KMS-11 (cell line): ENCODE results near the gene LRRC45.

Source experiments
- H2AFZ ChIP-seq: fragments of 200-600 bp; sonication (generic); 2 replicates; pipeline ENCODE4 v1.6.1; 2016; ENCODE audit warnings: antibody characterized with exemption, mixed run types, low read depth
- H3K27ac ChIP-seq: fragments of 200-600 bp; sonication (generic); 2 replicates; pipeline ENCODE4 v1.6.1; 2016; ENCODE audit warnings: mild to moderate bottlenecking, mixed run types
- H3K27me3 ChIP-seq: fragments of 200-600 bp; sonication (generic); 2 replicates; pipeline ENCODE4 v1.6.1; 2017; ENCODE audit warnings: mild to moderate bottlenecking, low read depth, mixed run types, moderate library complexity; ENCODE audit not compliant: insufficient read depth
- H3K36me3 ChIP-seq: fragments of 200-600 bp; sonication (generic); 2 replicates; pipeline ENCODE4 v1.6.1; 2017; ENCODE audit warnings: mild to moderate bottlenecking, mixed run types; ENCODE audit not compliant: insufficient read depth
- H3K4me1 ChIP-seq: fragments of 200-600 bp; sonication (generic); 2 replicates; pipeline ENCODE4 v1.6.1; 2016; ENCODE audit warnings: mild to moderate bottlenecking, low read depth, mixed run types; ENCODE audit not compliant: poor library complexity, severe bottlenecking
- H3K4me2 ChIP-seq: fragments of 200-600 bp; sonication (generic); 2 replicates; pipeline ENCODE4 v1.7.0; 2016; ENCODE audit warnings: mild to moderate bottlenecking, mixed run types
- H3K4me3 ChIP-seq: fragments of 200-600 bp; sonication (generic); IDR thresholded peaks from 2 replicates; pipeline ENCODE4 v1.6.1; 2017; ENCODE audit warnings: low read depth, low read length, mixed read lengths; ENCODE audit not compliant: insufficient read depth
- H3K79me2 ChIP-seq: fragments of 200-600 bp; sonication (generic); 2 replicates; pipeline ENCODE4 v1.6.1; 2016; ENCODE audit warnings: low read depth, mixed run types; ENCODE audit not compliant: insufficient read depth
- H3K9ac ChIP-seq: fragments of 200-600 bp; sonication (generic); 2 replicates; pipeline ENCODE4 v1.6.1; 2016; ENCODE audit warnings: mild to moderate bottlenecking, mixed run types
- H4K20me1 ChIP-seq: fragments of 200-600 bp; sonication (generic); 2 replicates; pipeline ENCODE4 v1.6.1; 2016; ENCODE audit warnings: mild to moderate bottlenecking, mixed run types; ENCODE audit not compliant: insufficient read depth
- CTCF ChIP-seq: fragments of 200-600 bp; sonication (generic); conservative IDR thresholded peaks from 2 replicates; pipeline ENCODE4 v1.6.1; 2017; ENCODE audit warnings: low read depth, mild to moderate bottlenecking, antibody characterized with exemption, low read length, moderate library complexity, mixed read lengths

LRRC45 gene

GRCh38 chr17:82021107-82021899, 1.8 kb upstream of the LRRC45 start:
- H3K4me2 ChIP-seq, result peak overlapping the region; percentile 56
- H3K4me3 ChIP-seq, result no peak overlapping the region
- no peak overlapping the region for H3K27ac ChIP-seq
- H3K36me3 ChIP-seq, result no peaks in the 10 kb centered on the region
- peak overlapping the region; percentile 75; the same call in 1 of the 2 replicates for H3K9ac ChIP-seq
- H3K27me3 ChIP-seq, result no peaks in the 10 kb centered on the region
- peak; percentile 74 for TF ChIP-seq CTCF
- peaks cover 6% of the 10 kb centered on the region; the same call in 1 of the 2 replicates for H3K79me2 ChIP-seq
- H3K4me1 ChIP-seq, result peaks cover 6% of the 10 kb centered on the region
- H2AFZ ChIP-seq, result no peak overlapping the region
- no peaks in the 10 kb centered on the region for H4K20me1 ChIP-seq

- Histone ChIP-seq H3K27ac (peak overlapping the region; percentile 26; the same call in 1 of the 2 replicates), H3K4me2 (peak overlapping the region; percentile 56), H3K36me3 (no peaks in the 10 kb centered on the region), H3K9ac (peak overlapping the region; percentile 75), H3K4me3 (no peak overlapping the region), H3K79me2 (peaks cover 6% of the 10 kb centered on the region; the same call in 1 of the 2 replicates), H4K20me1 (no peaks in the 10 kb centered on the region), H2AFZ (peak overlapping the region; percentile 80; the same call in 1 of the 2 replicates), H3K27me3 (no peaks in the 10 kb centered on the region), H3K4me1 (peaks cover 6% of the 10 kb centered on the region)
- TF ChIP-seq CTCF, result no peak
These were observed 1.2 kb upstream of the LRRC45 start for GRCh38 chr17:82021900-82022309.

- H4K20me1 ChIP-seq, result no peaks in the 10 kb centered on the region
- TF ChIP-seq CTCF, result no peak
- H3K36me3 ChIP-seq, result no peaks in the 10 kb centered on the region
- H3K4me3 ChIP-seq, result peak within 1 kb of the TSS; percentile 22
- H3K9ac ChIP-seq, result peak within 1 kb of the TSS; percentile 75
- H2AFZ ChIP-seq, result peak within 1 kb of the TSS; percentile 80
- no peaks in the 10 kb centered on the region for H3K27me3 ChIP-seq
- H3K27ac ChIP-seq, result peak within 1 kb of the TSS; percentile 26
- peaks cover 6% of the 10 kb centered on the region for H3K4me1 ChIP-seq
- peak within 1 kb of the TSS; percentile 84 for H3K4me2 ChIP-seq
- peaks cover 6% of the 10 kb centered on the region; the same call in 1 of the 2 replicates for H3K79me2 ChIP-seq
These were observed 660 bp upstream of the LRRC45 start, which contains the start of gene CENPX for GRCh38 chr17:82022310-82022980. CENPX (minus strand) TSS chr17:82022878; CDS start chr17:82022861, 17 bp downstream.

- peak overlapping the region; percentile 84 for H3K4me2 ChIP-seq
- no peak overlapping the region for H3K27ac ChIP-seq
- H3K36me3 ChIP-seq, result no peaks in the 10 kb centered on the region
- TF ChIP-seq CTCF, result no peak
- H3K9ac ChIP-seq, result peak overlapping the region; percentile 64
- peak overlapping the region; percentile 22 for H3K4me3 ChIP-seq
- peak overlapping the region; percentile 76 for H2AFZ ChIP-seq
- no peaks in the 10 kb centered on the region for H4K20me1 ChIP-seq
- H3K27me3 ChIP-seq, result no peaks in the 10 kb centered on the region
- peaks cover 6% of the 10 kb centered on the region for H3K4me1 ChIP-seq
- H3K79me2 ChIP-seq, result peaks cover 6% of the 10 kb centered on the region; the same call in 1 of the 2 replicates
These were observed 539 bp downstream of the LRRC45 start for GRCh38 chr17:82023447-82024241.
